ENCODE measurements around the gene CR1L. TPM values are rescaled to one million over a fixed set of nuclear protein-coding genes. Genes with fewer than 3 reads are reported as not detected.

CR1L gene
- total RNA-seq, 2 donors from 2014 or later: not detected

DNA sequence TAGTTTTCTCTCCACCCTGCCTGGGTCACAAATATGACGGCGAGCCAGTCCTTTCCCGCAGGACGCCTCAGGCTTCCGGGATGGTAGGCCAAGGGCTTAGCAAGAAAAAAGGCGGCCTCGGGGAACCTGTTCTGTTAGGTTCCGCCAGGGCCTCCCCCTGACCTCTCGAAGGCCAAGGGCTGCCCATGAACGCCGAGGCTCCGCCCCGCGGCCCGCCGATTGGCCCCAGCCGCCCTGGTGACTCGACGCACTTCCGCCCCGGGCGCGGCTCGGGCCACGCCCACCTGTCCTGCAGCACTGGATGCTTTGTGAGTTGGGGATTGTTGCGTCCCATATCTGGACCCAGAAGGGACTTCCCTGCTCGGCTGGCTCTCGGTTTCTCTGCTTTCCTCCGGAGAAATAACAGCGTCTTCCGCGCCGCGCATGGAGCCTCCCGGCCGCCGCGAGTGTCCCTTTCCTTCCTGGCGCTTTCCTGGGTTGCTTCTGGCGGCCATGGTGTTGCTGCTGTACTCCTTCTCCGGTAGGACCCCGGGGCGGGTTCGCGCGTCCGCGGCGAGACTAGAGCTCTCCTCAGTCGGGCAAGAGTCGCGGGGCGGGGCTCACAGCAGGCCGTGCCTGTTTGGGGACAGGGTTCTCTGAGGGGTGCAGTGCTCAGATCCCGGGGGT is 107.0 kb downstream of the CR1L start, which contains the start of gene CD46:
TSS of gene CD46 (plus strand) at position 265 of the 666 bp plus-strand sequence. CDS start at position 424, 159 bp downstream.
- WGBS, 2 donors: 0% methylated on average over 18 to 55 of the region's 55 CpGs
- Histone ChIP-seq H3K36me3 (replicated peaks in 1 of 2; ENCODE audit: insufficient read depth in 1 of 2, low read depth in 2 of 2) (no peaks in the 10 kb centered on the region), H3K27ac (peak within 1 kb of the TSS; percentile 88 to 97 (median 92)), H3K9me3 (no peaks in the 10 kb centered on the region), H3K4me3 (peak within 1 kb of the TSS; percentile 57 to 63), H3K27me3 (no peaks in the 10 kb centered on the region), H3K4me1 (peaks cover 70% of the 10 kb centered on the region)
- DNase-seq: peak; percentile 98 to 99 (median 99)
- peak; percentile 96 for ATAC-seq
- intact Hi-C loops (cut with DNase I): no loop called here
- TF ChIP-seq CTCF (IDR thresholded peaks at IDR 0.05) (peak in 4 of 7 experiments; percentile 15 to 38 (median 26)), POLR2A (IDR thresholded peaks at IDR 0.05) (peak; percentile 89 to 98 (median 96))

- Histone ChIP-seq H3K4me1 (peaks cover 73% of the 10 kb centered on the region), H3K36me3 (replicated peaks in 1 of 2; ENCODE audit: insufficient read depth in 1 of 2, low read depth in 2 of 2) (no peaks in the 10 kb centered on the region), H3K27me3 (no peaks in the 10 kb centered on the region), H3K4me3 (peak overlapping the region; percentile 57 to 63), H3K9me3 (no peaks in the 10 kb centered on the region), H3K27ac (peak overlapping the region; percentile 71 to 97 (median 92))
- TF ChIP-seq CTCF (IDR thresholded peaks at IDR 0.05) (no peak), POLR2A (IDR thresholded peaks at IDR 0.05) (no peak)
- intact Hi-C loops (cut with DNase I): no loop called here
- DNase-seq: peak; percentile 60 to 73 (median 68)
- 0 to 1% methylated on average over 21 to 30 of the region's 30 CpGs for WGBS, 2 donors
- peak; percentile 36 for ATAC-seq
Observed at GRCh38 chr1:207752456-207752998, 107.6 kb downstream of the CR1L start.

DNA sequence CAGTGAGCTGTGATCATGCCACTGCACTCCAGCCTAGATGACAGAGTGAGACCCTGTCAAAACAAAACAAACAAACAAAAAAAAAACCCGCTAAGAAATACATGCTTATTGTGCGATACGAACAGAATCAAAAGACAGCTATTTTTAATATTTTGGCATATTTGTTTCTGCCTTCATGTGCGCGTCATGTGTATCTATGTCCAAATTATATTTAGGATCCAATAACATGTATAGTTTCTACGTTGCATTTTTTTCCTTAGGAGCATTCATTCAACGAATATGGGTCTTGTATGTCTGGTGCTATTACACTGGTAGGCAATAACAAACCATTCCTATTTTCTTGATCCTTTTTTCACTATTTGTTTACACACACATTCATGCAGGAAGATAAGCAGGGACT is 108.7 kb downstream of the CR1L start:
- ATAC-seq (no peak), DNase-seq (no peak)
- Histone ChIP-seq H3K27ac (peak overlapping the region; percentile 10 to 97 (median 92)), H3K36me3 (replicated peaks in 1 of 2; ENCODE audit: insufficient read depth in 1 of 2, low read depth in 2 of 2) (no peaks in the 10 kb centered on the region), H3K4me1 (peaks cover 66% of the 10 kb centered on the region), H3K27me3 (no peaks in the 10 kb centered on the region), H3K4me3 (no peak overlapping the region), H3K9me3 (no peaks in the 10 kb centered on the region)
- intact Hi-C loops (cut with DNase I): no loop called here
- no peak for TF ChIP-seq POLR2A (IDR thresholded peaks at IDR 0.05)
- TF ChIP-seq CTCF (IDR thresholded peaks at IDR 0.05): no peak
- 31% methylated on average over 7 of the region's 7 CpGs for WGBS, 2 donors

DNA sequence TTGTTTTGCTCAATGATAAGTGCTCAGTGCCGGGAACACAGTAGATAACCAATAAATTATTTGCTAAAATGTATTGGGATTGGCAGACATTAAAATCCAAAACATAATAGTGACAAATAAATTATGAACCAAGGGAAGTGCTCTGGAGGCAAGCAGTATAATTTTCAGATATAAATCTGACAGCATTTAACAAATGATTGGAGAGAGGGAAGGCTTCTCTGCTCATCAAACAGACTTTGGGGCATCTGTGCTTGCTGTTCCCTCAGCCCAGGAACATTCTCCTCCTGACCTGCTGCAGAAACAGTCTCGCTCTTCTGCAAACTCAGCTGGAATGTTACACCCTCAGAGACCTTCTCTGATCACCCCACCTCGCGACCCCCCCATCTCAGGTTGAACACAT is 109.1 kb downstream of the CR1L start:
- TF ChIP-seq CTCF (IDR thresholded peaks at IDR 0.05): no peak
- DNase-seq (no peak), ATAC-seq (no peak)
- Histone ChIP-seq H3K36me3 (replicated peaks in 1 of 2; ENCODE audit: insufficient read depth in 1 of 2, low read depth in 2 of 2) (no peaks in the 10 kb centered on the region), H3K4me1 (peaks cover 62% of the 10 kb centered on the region), H3K27ac (peak overlapping the region; percentile 10 to 97 (median 72)), H3K4me3 (no peak overlapping the region), H3K9me3 (no peaks in the 10 kb centered on the region), H3K27me3 (no peaks in the 10 kb centered on the region)
- WGBS, 2 donors: 13 to 17% methylated on average over 4 of the region's 4 CpGs
- intact Hi-C loops (cut with DNase I): no loop called here
